HG03469 (cell line): ENCODE results near the gene RGS1.

Experiments used
- ATAC-seq: cut with Tn5 transposase; IDR thresholded peaks from one replicate; pipeline ENCODE4 v1.9.1; 2021; ENCODE audit warnings: mild to moderate bottlenecking, moderate library complexity, moderate number of reproducible peaks; ENCODE audit not compliant: unreplicated experiment

The RGS1 gene

DNA sequence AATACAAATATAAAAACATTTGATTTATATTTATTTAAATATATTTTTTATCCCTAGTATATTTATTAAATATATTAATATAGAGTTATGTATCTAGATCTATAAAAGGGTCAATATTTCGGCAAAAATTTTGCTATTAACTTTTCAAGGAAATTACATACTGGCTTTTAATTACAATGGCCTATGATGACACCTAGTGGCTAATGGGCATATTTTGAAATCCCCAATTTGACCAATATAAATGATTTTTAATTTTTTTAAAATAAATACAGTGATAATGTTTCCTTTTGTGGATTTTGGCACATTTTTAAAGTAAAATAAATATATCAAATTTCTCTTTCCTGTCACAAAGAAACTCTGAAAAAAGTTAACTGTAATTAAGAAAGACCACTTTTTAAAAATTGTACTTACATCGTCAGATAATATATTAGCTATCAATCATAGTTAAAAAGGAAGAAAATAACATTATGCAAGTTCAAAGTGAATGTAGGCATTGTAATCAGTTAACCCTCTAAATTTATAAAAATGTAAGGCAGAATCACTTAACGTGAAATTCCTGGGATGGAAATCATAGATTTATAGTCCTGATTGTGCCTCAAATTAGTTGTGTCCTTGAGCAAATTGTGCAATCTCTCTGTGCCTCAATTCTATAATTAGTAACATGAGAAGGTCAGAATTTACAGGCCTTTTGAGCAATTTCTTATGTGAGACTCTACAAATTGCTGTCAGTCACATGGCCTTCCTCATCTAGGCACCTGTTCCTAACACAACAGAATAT, 34.7 kb downstream of the RGS1 start:
- ATAC-seq, result no peak

GRCh38 chr1:192615055-192615454, 39.5 kb downstream of the RGS1 start:
- peak; percentile 57 for ATAC-seq

- no peak for ATAC-seq
These were observed 44.6 kb downstream of the RGS1 start for GRCh38 chr1:192620071-192620635.

- ATAC-seq, result peak; percentile 85
These were observed 51.0 kb downstream of the RGS1 start for GRCh38 chr1:192626366-192627179.

- peak; percentile 30 for ATAC-seq
These were observed 52.3 kb downstream of the RGS1 start for GRCh38 chr1:192627901-192628300.

DNA sequence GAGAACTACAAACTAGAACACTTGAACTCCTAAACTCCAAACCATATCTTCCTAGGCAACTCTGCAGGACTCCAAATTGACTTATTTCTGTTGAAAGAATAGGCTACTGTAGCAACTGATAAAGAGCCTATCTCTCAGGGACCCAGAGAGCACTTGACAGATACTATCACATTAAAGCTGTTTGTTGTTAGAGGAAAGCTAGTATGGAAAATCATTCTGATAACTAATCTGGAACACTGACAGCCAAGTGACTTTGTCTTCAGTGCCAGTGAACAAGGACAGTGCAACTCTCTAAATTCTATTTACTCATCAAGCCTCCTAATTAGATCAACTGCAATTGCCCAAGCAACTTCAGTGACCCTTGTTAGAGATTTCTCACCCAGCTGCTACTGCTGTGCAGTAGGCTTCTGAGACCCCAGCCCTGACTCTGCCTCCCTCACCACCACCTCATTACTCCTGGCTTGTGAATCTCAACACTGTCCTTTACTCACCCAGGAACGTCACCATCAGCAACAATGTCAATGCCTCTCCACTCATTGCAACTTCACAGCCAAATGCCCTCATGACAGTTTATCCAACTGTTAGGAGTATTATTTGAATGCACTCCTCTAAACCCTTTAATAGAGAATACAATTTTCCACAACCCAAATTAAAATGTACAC, 53.0 kb downstream of the RGS1 start:
- ATAC-seq, result no peak

GRCh38 chr1:192629612-192630011, 54.0 kb downstream of the RGS1 start:
- ATAC-seq, result no peak
